ENCODE data around the gene UBR4. TPM values are rescaled to one million over a fixed set of nuclear protein-coding genes. Genes with fewer than 3 reads are reported as not detected.

The UBR4 gene
- total and polyA plus RNA-seq, 12 donors, result 82.3 to 278 (median 119) TPM

DNA sequence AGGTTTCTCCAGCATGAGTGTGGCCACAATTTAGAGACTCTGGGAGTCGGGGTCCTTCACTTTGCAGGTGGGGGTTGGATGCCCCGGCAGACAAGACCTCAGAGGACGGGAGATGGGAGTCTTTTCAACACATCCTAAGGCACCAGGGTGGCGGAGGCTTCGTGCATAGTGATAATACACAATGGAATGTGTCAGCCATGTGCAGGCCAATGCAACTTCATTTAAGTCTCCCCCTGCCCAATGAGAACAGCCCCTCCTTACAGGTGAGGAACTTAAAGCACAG, 177.7 kb downstream of the UBR4 start:
- Histone ChIP-seq H3K27ac (no peak overlapping the region), H3K36me3 (replicated peaks in 1 of 2) (no peaks in the 10 kb centered on the region), H3K4me3 (no peak overlapping the region), H3K9me3 (replicated peaks in 1 of 3) (no peaks in the 10 kb centered on the region), H3K4me1 (replicated peaks in 1 of 2) (no peaks in the 10 kb centered on the region), H3K27me3 (no peaks in the 10 kb centered on the region)
- intact Hi-C loops (cut with DNase I), result no loop called here
- DNase-seq, result peak in 1 of 7 donors; percentile 10
- no peak for TF ChIP-seq POLR2A (IDR thresholded peaks at IDR 0.05)
- TF ChIP-seq, protein P1, sequence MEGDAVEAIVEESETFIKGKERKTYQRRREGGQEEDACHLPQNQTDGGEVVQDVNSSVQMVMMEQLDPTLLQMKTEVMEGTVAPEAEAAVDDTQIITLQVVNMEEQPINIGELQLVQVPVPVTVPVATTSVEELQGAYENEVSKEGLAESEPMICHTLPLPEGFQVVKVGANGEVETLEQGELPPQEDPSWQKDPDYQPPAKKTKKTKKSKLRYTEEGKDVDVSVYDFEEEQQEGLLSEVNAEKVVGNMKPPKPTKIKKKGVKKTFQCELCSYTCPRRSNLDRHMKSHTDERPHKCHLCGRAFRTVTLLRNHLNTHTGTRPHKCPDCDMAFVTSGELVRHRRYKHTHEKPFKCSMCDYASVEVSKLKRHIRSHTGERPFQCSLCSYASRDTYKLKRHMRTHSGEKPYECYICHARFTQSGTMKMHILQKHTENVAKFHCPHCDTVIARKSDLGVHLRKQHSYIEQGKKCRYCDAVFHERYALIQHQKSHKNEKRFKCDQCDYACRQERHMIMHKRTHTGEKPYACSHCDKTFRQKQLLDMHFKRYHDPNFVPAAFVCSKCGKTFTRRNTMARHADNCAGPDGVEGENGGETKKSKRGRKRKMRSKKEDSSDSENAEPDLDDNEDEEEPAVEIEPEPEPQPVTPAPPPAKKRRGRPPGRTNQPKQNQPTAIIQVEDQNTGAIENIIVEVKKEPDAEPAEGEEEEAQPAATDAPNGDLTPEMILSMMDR (IDR thresholded peaks at IDR 0.05), result no peak
- WGBS, 4 donors, result 90 to 100% (median 91%) methylated on average over 3 to 5 of the region's 5 CpGs; no CpG with 5 or more reads in 1 of the 4 donors

DNA sequence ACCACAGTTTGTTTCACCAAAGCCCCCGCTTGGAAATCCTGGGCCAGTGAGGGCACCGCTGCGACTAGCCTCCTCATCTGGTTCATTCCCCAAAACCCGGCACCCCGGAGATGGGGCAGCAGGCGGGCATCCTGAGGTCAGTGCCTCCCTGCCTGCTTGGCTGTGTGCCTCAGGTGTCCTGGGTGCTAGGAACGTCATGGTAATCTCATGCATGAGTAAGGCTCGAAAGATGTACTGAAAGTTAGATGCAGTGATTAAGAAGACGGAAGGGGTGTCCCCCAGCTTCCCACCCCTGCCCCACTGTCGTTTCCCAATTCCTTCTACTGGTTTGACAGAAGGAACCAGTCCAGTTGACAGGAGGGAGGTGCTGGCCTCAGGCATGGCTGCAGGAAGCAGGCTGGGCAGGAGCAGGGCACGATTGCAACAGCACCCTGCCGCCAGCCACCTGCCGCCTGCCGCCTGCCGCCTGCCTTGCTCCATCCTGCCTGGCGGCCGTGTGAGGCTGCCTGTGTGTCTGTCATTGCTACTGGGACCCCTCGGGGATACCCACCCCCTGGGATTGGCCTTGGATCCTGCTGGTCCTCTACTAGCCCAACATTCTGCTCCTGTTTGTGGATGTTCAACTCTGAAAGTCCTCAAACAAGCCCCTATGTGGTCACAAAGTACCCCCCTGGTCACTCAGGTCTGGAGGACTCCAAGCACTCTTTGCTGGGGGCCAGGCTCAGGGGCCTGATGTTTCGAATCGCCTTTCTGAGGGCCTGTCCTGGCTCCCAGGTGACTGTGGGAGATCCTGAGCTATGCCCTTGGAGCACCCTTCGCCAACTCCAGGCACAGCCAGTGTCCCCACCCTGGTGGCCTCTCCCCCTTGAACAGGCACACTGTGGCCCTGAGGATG, 180.6 kb downstream of the UBR4 start:
- peak in 2 of 7 donors; percentile 4 to 10 for DNase-seq
- no peak for TF ChIP-seq POLR2A (IDR thresholded peaks at IDR 0.05)
- TF ChIP-seq, protein P1 (IDR thresholded peaks at IDR 0.05), result no peak
- Histone ChIP-seq H3K4me1 (replicated peaks in 1 of 2) (no peaks in the 10 kb centered on the region), H3K27ac (no peak overlapping the region), H3K9me3 (replicated peaks in 1 of 3) (no peaks in the 10 kb centered on the region), H3K27me3 (no peaks in the 10 kb centered on the region), H3K4me3 (no peak overlapping the region), H3K36me3 (replicated peaks in 1 of 2) (no peaks in the 10 kb centered on the region)
- 69 to 80% (median 74%) methylated on average over 12 to 21 of the region's 21 CpGs for WGBS, 4 donors
- intact Hi-C loops (cut with DNase I), result no loop called here

DNA sequence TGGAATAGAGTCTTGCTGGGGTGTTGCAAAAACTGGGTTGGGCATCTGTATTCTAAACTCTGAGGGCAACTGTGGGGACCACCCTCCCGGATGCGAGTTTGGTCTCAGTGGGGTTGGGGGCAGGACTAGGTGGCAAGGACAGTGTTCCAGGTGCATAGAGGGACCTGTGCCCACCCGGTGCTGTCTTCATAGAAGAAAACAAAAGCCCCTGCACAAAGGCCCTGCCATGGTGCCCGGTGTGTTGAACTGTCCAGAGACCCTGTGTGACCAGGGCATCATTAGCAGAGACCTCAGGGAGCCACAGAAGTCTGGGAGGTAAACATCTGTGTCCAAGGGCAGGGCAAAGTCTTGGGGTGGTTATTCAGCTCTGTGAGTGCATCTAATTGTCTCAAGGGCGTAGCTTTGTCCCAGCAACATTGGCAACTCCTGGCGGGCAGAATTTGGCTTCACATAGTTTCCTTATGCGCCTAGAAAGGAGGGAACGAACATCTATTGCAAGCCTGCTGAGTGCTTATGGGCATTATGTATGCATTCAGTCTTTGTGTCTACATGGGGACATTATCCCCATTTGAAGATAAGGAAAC, 181.4 kb downstream of the UBR4 start:
- intact Hi-C loops (cut with DNase I), result no loop called here
- Histone ChIP-seq H3K36me3 (replicated peaks in 1 of 2) (no peaks in the 10 kb centered on the region), H3K9me3 (replicated peaks in 1 of 3) (no peaks in the 10 kb centered on the region), H3K4me1 (replicated peaks in 1 of 2) (no peaks in the 10 kb centered on the region), H3K4me3 (no peak overlapping the region), H3K27me3 (no peaks in the 10 kb centered on the region), H3K27ac (no peak overlapping the region)
- TF ChIP-seq, protein P1 (IDR thresholded peaks at IDR 0.05), result no peak
- TF ChIP-seq POLR2A (IDR thresholded peaks at IDR 0.05), result no peak
- DNase-seq, result peak in 1 of 7 donors; percentile 1
- 79 to 90% (median 88%) methylated on average over 7 to 8 of the region's 8 CpGs for WGBS, 4 donors

DNA sequence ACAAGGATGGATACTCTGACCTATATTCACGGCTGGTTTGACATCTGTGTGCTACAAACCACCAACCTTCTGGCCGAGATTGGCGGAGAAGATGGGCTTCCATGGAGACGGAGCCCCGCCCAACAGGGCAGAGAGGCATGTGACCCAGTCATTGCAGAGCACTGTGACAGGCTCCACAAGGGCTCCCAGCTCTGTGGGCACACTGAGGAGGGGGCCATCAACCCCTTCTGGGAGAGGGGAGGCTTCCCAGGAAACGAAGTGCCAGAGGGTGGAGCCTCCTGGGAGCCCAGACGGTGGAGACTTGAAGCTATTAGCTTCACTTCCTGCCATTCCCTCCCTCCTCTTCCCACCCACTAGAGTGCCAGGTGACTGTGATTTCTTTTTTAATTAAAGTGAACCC, 182.0 kb downstream of the UBR4 start:
- TF ChIP-seq, protein P1 (IDR thresholded peaks at IDR 0.05), result no peak
- no peak for TF ChIP-seq POLR2A (IDR thresholded peaks at IDR 0.05)
- intact Hi-C loops (cut with DNase I), result no loop called here
- H3K36me3 ChIP-seq (replicated peaks in 1 of 2), result no peaks in the 10 kb centered on the region
- no peaks in the 10 kb centered on the region for H3K27me3 ChIP-seq
- no peaks in the 10 kb centered on the region for H3K4me1 ChIP-seq (replicated peaks in 1 of 2)
- 31 to 52% (median 41%) methylated on average over 7 of the region's 7 CpGs for WGBS, 4 donors
- DNase-seq, result peak in 1 of 7 donors; percentile 20
- H3K4me3 ChIP-seq, result no peak overlapping the region
- H3K9me3 ChIP-seq (replicated peaks in 1 of 3), result no peaks in the 10 kb centered on the region
- H3K27ac ChIP-seq, result no peak overlapping the region

Other genes with a start within 250 kb of the UBR4 start
- gene EMC1, start 41.3 kb upstream of the UBR4 start, total RNA-seq, result 10 to 100 TPM; 39.2 to 64.8 (median 44.5) TPM
- 10 to 100 TPM in 2 of 3 donors, 1 to 10 TPM in 1; 8.9 to 34.9 (median 14.0) TPM for gene EMC1, start 41.3 kb upstream of the UBR4 start, polyA plus RNA-seq
- gene MRTO4, start 41.5 kb upstream of the UBR4 start, total RNA-seq, result 10 to 100 TPM; 16.6 to 44.6 (median 20.8) TPM
- 10 to 100 TPM; 46.4 to 64.0 (median 51.1) TPM for gene MRTO4, start 41.5 kb upstream of the UBR4 start, polyA plus RNA-seq
- 10 to 100 TPM in 1 of 9 donors, 1 to 10 TPM in 8; 1.1 to 11.3 (median 4.3) TPM for gene AKR7A3, start 78.5 kb upstream of the UBR4 start, total RNA-seq
- gene AKR7A3, start 78.5 kb upstream of the UBR4 start, polyA plus RNA-seq, result 1 to 10 TPM; 3.3 to 4.9 (median 4.8) TPM
- 100 to 1,000 TPM in 7 of 9 donors, 10 to 100 TPM in 2; 88.8 to 235 (median 141) TPM for gene AKR7A2, start 101.9 kb upstream of the UBR4 start, total RNA-seq
- gene AKR7A2, start 101.9 kb upstream of the UBR4 start, polyA plus RNA-seq, result 10 to 100 TPM; 20.0 to 59.4 (median 23.2) TPM
- 10 to 100 TPM; 22.1 to 64.8 (median 35.8) TPM for gene SLC66A1, start 102.1 kb upstream of the UBR4 start, total RNA-seq
- 10 to 100 TPM; 19.1 to 82.9 (median 37.2) TPM for gene SLC66A1, start 102.1 kb upstream of the UBR4 start, polyA plus RNA-seq